ENCODE data around the gene ZW10. TPM values are rescaled to one million over a fixed set of nuclear protein-coding genes. Genes with fewer than 3 reads are reported as not detected.

ZW10 gene
- total and polyA plus RNA-seq, 10 of the 15 experiments (the other 5 are each of a cell fraction or from before 2014, with no cell fraction given) = 5.4 to 32.0 (median 17.3) TPM

DNA sequence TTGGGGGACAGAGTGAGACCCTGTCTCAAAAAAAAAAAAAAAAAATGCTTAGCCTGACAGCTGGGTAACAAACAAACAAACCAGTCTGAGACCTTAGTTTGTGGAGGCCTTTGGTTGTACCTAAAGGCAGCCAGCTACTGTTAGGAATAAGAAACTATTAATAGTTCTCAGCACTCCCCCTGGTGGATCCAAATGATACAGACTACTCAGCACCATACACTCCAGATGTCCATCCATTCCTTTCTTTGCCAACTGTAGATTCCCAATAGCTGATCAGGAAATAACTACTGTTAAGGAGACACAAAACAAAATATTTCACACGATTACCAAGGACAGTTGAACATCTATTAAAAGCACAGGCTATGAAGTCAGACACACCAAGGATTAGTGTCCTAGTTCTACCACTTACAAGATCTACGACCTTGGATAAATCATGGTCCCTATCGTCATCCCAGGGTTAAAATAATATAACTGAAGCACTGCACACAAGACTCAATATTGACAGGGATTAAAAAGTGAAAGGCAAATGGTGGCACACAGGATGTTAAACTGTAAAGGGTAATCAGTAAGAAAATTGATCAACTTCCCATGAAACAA is 23.3 kb upstream of the ZW10 start:
- Histone ChIP-seq H3K79me2 (ENCODE audit: control insufficient read depth, insufficient read depth, low read length) (no peaks in the 10 kb centered on the region), H3K9ac (ENCODE audit: control insufficient read depth, insufficient read depth, low read length) (no peak overlapping the region), H3K4me3 (no peak overlapping the region), H3K27ac (ENCODE audit: control insufficient read depth, insufficient read depth) (no peak overlapping the region), H3K9me3 (replicated peaks; ENCODE audit: control insufficient read depth, insufficient read depth, low read length) (no peaks in the 10 kb centered on the region), H3K4me1 (ENCODE audit: control insufficient read depth, insufficient read depth, low read length) (no peaks in the 10 kb centered on the region), H4K20me1 (ENCODE audit: control insufficient read depth, insufficient read depth) (no peaks in the 10 kb centered on the region), H3K36me3 (ENCODE audit: control insufficient read depth in 2 of 2, insufficient read depth in 2 of 2, low read length in 1 of 2) (peaks cover 3 to 8% of the 10 kb centered on the region in 2 experiments; a peak in 3 of 4 replicates), H2AFZ (ENCODE audit: control insufficient read depth, low read depth, low read length) (no peak overlapping the region), H3K4me2 (ENCODE audit: control insufficient read depth, insufficient read depth) (no peak overlapping the region), H3K27me3 (replicated peaks in 1 of 2; ENCODE audit: control insufficient read depth in 2 of 2, insufficient read depth in 2 of 2, low read length in 1 of 2) (no peaks in the 10 kb centered on the region)
- in situ Hi-C loops (cut with MboI) = no loop called here
- ChIA-PET RAD21 (ENCODE audit: unreplicated experiment) (interaction anchor here (0.7 to 1.1 kb wide), 4 partner anchors 10 to 491 kb away, joined by 3 read pairs; no protein-coding TSS in a partner anchor), SMC1A (ENCODE audit: uncharacterized antibody, unreplicated experiment) (interaction anchor here (0.9 to 1.9 kb wide), 3 partner anchors 10 to 490 kb away, joined by 3 to 6 read pairs (median 4); partner anchors contain the start of gene ZW10), POLR2A (no interaction called here), CTCF (interaction anchor here (0.7 to 2.7 kb wide), 16 partner anchors 9 to 492 kb away, joined by 3 to 28 read pairs (median 4); partner anchors contain the start of gene ZW10)
- ATAC-seq (peak; percentile 95), FAIRE-seq (no peak), DNase-seq (ENCODE audit: low read depth, low spot score) (no peak)
- intact Hi-C loops (cut with micrococcal nuclease; ENCODE audit: unreplicated experiment) = loop anchor here (1.0 kb wide), 1 partner anchor 491 kb away; no protein-coding TSS in a partner anchor
- TF ChIP-seq MEF2B (IDR thresholded peaks at IDR 0.05; ENCODE audit: partially characterized antibody, poor library complexity, severe bottlenecking) (no peak), RAD21 (IDR thresholded peaks at IDR 0.05; ENCODE audit: insufficient read depth, low read depth, low read length) (peak; percentile 41), SMC3 (IDR thresholded peaks at IDR 0.05; ENCODE audit: borderline replicate concordance, low read length) (peak; percentile 27; the same call in 1 of the 2 replicates)
- TF ChIP-seq, protein P1, sequence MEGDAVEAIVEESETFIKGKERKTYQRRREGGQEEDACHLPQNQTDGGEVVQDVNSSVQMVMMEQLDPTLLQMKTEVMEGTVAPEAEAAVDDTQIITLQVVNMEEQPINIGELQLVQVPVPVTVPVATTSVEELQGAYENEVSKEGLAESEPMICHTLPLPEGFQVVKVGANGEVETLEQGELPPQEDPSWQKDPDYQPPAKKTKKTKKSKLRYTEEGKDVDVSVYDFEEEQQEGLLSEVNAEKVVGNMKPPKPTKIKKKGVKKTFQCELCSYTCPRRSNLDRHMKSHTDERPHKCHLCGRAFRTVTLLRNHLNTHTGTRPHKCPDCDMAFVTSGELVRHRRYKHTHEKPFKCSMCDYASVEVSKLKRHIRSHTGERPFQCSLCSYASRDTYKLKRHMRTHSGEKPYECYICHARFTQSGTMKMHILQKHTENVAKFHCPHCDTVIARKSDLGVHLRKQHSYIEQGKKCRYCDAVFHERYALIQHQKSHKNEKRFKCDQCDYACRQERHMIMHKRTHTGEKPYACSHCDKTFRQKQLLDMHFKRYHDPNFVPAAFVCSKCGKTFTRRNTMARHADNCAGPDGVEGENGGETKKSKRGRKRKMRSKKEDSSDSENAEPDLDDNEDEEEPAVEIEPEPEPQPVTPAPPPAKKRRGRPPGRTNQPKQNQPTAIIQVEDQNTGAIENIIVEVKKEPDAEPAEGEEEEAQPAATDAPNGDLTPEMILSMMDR (IDR thresholded peaks at IDR 0.05 in 2 of 3, conservative IDR thresholded peaks at IDR 0.05 in 1 of 3; ENCODE audit: control insufficient read depth in 2 of 3, extremely low read depth in 1 of 3, insufficient read depth in 1 of 3, low read depth in 3 of 3, low read length in 3 of 3) = peak; percentile 53 to 69 (median 57)
- BruUV-seq (replicated peaks) = no TSS peak
- 65% methylated on average over 3 of the region's 3 CpGs for WGBS (ENCODE audit: insufficient coverage, insufficient replicate concordance, low lambda C conversion rate, missing lambda C conversion rate)

Measured in GM12878 (cell line).